ENCODE results near the gene CST5.

- TF ChIP-seq CTCF (IDR thresholded peaks at IDR 0.05): no peak
- TF ChIP-seq POLR2A (IDR thresholded peaks at IDR 0.05): no peak
These were observed 10.2 kb upstream of the CST5 start for GRCh38 chr20:23889775-23890187.

Measured in ovary (tissue), 3 donors.